Measurements from ENCODE around the gene CYB561.
"Not testable (repeated sequence)": the region's sequence is repeated elsewhere in the genome, so short reads cannot be mapped to it uniquely, and the experiment has no call there.

The CYB561 gene

GRCh38 chr17:63478814-63479494 is 32.8 kb upstream of the CYB561 start:
- DNase-seq: no peak

GRCh38 chr17:63477480-63478440 is 31.7 kb upstream of the CYB561 start:
- DNase-seq: no peak

GRCh38 chr17:63476854-63477479 is 30.9 kb upstream of the CYB561 start, which contains the start of gene ACE:
TSS of gene ACE (plus strand) at chr17:63477061. CDS start at chr17:63477095, 34 bp downstream.
- DNase-seq: no peak

- no peak for DNase-seq
Observed at GRCh38 chr17:63476459-63476853, 30.4 kb upstream of the CYB561 start.

- DNase-seq: no peak
Observed at GRCh38 chr17:63475491-63476412, 29.6 kb upstream of the CYB561 start.

GRCh38 chr17:63474586-63475460 is 28.7 kb upstream of the CYB561 start:
- DNase-seq: no peak

- no peak for DNase-seq
Observed at GRCh38 chr17:63474174-63474573, 28.1 kb upstream of the CYB561 start.

GRCh38 chr17:63468099-63468498 is 22.0 kb upstream of the CYB561 start:
- not testable (repeated sequence) for DNase-seq

- DNase-seq: no peak
Observed at GRCh38 chr17:63464691-63465236, 18.7 kb upstream of the CYB561 start.

- no peak for DNase-seq
Observed at GRCh38 chr17:63463771-63464170, 17.7 kb upstream of the CYB561 start.

- DNase-seq: no peak
Observed at GRCh38 chr17:63460018-63460417, 13.9 kb upstream of the CYB561 start.

- no peak for DNase-seq
Observed at GRCh38 chr17:63458478-63458877, 12.4 kb upstream of the CYB561 start.

- no peak for DNase-seq
Observed at GRCh38 chr17:63455417-63455816, 9.3 kb upstream of the CYB561 start.

GRCh38 chr17:63454915-63455314 is 8.8 kb upstream of the CYB561 start:
- DNase-seq: no peak

GRCh38 chr17:63454357-63454756 is 8.3 kb upstream of the CYB561 start:
- not testable (repeated sequence) for DNase-seq

GRCh38 chr17:63452962-63453551 is 7.0 kb upstream of the CYB561 start:
- DNase-seq: no peak

GRCh38 chr17:63452046-63452961 is 6.2 kb upstream of the CYB561 start:
- no peak for DNase-seq

- DNase-seq: no peak
Observed at GRCh38 chr17:63451150-63451549, 5.0 kb upstream of the CYB561 start.

GRCh38 chr17:63450551-63450950 is 4.4 kb upstream of the CYB561 start:
- no peak for DNase-seq

All from DMS79 (cell line).